Embryonic facial prominence (tissue), 1 donor: Measurements from ENCODE around the gene TRIM46.

ENCODE experiments used
- DNase-seq: peaks from one replicate; pipeline ENCODE4 v3.0.0-alpha.2; 2016; ENCODE audit errors: extremely low spot score

Gene TRIM46

DNA sequence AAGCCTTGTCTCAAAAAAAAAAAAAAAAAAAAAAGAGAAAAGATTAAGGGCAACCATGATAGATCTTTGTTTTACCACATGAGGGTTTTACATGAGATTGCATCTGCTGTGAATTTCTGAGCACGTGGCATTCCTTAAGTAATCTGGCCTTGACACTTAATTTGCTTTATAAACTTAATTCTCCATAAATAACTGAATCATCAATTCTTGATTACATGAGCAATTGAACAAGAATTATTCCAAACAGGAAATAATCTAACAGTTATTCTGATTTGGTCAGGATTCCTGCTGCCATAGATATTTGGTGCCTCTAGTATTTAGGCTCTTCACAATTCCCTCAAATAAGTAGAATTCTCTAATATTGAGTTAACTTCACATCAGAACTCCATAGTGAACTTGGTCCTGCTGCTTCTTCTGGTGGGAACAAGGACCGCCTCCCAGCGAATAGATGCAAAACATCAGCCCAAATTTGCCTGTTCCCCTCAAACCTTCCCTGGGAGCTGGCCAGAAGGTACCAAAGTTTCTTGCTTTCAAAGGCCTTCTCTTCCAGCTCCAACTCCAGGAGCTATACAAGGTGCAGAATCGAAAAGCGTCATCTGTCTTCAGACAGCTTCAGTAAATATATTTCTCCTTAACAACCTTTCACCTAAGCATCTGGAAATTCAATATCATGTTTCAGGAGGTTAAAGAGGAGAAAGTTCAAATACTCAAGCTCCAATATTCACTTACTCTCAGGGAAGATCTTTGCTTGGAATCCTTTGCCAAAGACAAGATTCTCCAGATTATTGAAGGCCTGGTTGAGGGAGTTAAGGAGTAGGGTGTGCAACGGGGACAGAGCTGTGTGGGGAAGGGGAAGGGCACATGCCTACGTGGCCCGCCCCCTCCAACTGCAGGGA, 1.6 kb upstream of the TRIM46 start:
- DNase-seq, result no peak

DNA sequence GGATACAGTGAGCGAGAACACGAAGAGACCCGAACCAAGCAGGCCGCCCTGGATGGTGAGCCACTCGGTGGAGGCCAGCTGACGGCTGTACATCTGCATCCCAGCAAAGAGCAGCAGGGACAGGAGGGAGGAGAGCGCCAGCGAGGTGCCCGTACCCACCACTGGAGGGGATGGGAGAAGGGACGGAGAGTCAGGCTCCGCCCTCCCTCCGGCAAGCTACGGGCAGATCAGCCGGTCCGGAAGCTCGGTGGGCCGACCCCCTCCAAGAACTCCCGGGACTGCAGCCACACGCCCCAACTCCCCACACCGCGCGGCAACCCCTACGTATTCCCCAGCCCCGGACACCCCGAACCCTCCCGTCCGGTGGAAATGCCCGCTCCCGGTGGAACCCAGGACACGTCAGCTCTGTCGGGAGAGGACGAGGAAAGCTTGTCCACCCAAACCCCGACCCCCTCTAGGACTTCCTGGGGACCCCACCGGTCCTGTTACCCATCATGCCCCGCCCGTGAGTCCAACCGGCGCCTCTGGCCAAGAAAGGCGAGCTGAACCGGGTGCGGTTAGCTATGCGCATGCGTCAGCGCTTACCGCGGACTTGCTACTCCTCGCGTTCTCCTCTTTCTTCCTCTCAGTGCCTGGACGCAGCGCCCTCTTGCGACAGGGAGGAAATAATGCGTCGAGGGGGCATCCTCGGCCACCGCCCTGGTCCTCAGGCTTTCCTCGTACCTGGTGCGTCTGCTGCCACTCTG, 744 bp upstream of the TRIM46 start, which contains the start of gene KRTCAP2:
TSS of gene KRTCAP2 (minus strand) at position 573 of the 746 bp plus-strand sequence. CDS start at position 493, 80 bp downstream.
- peak; percentile 95 for DNase-seq

DNA sequence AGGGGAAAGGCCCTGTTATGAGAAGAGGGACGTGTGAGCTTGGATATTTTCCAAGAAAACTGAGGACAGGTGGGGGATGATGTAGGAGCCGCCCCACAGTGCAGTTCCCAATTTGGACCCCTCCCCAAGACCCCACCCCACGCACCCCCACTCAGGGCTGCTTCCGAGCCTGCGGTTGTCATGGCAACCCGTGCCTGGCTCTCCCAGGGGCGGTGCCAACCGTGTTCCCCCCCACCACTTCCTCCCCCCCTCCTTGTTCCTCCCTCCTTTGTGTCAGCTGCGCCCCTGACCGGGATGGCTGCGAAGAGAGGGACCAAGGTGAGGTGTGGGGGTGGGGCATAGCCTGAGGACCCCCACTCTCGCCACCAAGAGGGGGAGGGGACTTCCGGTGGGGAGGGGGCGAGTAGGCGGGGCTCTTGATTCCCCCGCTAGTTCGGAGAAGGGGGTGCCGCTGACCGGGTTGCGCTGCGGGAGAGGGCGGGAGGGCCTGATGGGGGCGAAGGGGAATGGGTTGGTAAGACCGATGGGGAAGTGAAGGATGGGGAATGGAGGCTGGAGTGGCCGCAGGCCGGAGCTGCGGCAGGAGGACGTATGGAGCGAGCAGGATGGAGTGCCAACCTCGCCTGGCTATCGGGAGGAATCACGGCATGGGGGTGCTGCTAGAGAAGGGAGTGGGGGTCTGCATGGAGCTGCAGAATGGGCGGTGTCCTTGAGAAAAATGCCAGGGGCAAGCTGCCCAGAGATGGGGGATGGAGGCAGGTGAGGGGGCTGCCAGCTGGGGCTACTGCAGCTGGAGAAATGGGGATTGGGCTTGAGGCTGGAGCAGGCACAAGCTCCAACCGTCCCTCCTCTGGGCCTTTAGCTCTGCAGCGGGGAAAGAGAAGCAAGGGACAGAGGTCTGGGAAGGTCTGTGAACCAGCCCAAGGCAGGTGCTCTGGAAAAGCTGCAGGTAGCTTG, 953 bp downstream of the TRIM46 start:
- no peak for DNase-seq

DNA sequence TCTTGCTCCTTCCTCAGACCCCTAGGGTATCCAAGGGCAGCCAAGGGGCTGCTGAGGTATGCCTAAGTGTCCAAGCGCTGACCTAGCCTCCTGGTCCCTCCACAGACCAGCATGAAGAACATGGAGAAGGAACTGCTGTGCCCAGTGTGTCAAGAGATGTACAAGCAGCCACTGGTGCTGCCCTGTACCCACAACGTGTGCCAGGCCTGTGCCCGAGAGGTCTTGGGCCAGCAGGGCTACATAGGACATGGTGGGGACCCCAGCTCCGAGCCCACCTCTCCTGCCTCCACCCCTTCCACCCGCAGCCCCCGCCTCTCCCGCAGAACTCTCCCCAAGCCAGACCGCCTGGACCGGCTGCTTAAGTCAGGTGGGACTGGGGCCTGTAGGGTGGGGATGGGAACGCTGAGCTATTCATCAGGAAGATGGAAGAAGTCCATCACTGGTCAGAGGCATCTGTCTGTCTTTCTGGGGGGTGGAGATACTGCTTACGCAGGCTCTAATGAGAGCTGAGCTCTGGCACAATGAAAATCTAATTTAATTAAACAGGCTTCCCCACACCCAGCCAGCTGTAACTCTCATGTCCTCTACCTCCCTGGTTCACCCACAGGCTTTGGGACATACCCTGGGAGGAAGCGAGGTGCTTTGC, 1.8 kb downstream of the TRIM46 start:
- no peak for DNase-seq

DNA sequence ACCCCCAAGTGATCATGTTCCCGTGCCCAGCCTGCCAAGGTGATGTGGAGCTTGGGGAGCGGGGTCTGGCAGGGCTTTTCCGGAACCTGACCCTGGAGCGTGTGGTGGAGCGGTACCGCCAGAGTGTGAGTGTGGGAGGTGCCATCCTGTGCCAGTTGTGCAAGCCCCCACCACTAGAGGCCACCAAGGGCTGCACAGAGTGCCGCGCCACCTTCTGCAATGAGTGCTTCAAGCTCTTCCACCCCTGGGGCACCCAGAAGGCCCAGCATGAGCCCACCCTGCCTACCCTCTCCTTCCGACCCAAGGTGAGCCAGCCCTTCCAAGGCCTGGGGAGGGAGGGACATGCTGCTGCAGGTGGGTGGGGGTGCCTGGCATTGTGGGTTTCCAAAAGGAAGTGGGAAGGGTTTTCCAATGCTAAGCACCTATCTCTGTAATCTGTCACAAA, 2.3 kb downstream of the TRIM46 start:
- DNase-seq, result no peak

DNA sequence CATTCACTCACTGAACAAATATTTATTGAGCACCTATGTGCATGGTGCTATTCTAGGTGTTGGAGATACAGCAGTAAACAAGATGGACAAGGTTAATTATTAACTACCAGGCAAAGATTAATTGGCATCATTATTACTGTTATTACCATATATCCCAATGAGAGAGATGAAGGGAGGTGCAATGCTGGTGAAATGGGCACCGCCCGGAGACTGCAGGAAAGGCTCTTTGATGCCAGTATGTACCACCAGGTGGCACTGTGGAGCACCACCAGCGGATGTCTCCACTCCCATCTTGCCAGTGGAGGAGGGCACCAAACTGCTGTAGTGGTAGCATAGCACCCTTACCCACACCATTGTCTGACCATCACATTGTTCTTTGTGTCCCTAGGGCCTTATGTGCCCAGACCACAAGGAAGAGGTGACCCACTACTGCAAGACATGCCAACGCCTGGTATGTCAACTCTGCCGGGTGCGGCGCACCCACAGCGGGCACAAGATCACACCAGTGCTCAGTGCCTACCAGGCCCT, 3.0 kb downstream of the TRIM46 start:
- no peak for DNase-seq

DNA sequence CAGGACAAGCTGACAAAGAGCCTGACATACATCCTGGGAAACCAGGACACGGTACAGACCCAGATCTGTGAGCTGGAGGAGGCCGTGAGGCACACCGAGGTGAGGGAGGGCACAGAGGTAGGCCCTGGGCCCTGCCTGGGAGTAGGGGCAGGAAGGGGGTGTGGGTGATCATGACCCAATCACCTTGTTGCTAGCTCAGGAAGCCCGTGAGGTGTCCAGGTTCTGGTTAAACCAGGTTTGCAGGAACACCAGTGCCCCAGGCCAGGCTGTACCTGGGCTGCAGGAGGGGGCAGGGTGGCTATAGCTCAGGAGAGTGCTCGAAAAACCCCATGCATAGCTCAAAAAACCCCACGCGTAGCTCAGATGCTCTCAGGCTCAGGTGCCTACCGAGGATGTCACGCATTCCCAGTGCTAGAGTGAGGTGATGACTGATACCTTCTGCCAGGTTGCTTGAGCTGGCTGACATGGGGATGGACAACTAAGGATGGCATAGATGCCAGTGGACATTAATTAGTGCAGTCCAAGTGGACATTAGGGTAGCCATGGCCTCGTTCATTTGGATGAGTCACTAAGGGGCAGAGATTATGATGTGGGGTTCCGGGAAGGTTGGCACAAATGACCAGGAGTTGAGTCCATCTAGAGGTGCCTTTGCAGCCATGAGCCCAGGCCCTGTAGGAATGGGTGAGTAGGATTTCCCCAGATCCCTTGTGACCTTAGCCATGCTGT, 3.7 kb downstream of the TRIM46 start:
- no peak for DNase-seq

DNA sequence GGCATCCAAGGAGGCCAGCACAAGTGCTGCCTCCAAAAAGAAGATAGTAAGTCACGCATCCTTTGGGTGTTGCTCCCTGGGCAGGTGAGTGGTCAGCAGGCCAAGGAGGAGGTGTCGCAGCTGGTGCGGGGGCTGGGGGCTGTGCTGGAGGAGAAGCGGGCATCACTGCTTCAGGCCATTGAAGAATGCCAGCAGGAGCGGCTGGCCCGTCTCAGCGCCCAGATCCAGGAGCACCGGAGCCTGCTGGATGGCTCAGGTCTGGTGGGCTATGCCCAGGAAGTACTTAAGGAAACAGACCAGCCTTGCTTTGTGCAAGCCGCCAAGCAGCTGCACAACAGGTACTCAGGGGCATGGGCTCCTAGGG, 4.3 kb downstream of the TRIM46 start:
- no peak for DNase-seq

DNA sequence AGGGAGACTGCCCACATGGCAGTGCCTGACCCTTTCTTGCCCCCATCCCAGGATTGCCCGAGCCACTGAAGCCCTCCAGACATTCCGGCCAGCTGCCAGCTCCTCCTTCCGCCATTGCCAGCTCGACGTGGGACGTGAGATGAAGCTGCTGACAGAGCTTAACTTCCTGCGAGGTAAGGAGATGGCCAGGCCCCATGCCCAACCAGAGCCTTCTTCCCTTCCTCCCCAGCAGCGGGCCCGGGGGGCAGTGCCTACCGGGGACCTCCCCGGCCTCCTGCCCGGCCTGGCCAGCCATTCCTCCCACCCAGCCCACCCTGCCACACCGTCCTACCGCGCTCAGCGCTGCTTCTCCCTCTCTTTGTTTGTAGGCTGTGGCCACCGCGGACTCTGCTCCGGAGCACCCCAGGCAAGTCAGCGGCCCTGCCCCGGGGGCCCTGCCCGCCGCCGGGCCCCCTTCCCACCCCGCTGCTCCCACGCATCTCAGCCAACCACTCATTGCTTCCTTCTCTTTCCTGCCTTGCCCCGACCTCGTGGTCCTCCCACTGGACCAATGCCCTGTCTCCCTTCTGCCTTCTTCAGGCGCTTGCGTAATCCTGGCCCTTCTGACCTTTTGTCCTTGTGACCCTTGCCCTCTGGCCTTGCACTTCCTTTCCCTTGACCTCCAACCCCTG, 4.9 kb downstream of the TRIM46 start:
- no peak for DNase-seq

DNA sequence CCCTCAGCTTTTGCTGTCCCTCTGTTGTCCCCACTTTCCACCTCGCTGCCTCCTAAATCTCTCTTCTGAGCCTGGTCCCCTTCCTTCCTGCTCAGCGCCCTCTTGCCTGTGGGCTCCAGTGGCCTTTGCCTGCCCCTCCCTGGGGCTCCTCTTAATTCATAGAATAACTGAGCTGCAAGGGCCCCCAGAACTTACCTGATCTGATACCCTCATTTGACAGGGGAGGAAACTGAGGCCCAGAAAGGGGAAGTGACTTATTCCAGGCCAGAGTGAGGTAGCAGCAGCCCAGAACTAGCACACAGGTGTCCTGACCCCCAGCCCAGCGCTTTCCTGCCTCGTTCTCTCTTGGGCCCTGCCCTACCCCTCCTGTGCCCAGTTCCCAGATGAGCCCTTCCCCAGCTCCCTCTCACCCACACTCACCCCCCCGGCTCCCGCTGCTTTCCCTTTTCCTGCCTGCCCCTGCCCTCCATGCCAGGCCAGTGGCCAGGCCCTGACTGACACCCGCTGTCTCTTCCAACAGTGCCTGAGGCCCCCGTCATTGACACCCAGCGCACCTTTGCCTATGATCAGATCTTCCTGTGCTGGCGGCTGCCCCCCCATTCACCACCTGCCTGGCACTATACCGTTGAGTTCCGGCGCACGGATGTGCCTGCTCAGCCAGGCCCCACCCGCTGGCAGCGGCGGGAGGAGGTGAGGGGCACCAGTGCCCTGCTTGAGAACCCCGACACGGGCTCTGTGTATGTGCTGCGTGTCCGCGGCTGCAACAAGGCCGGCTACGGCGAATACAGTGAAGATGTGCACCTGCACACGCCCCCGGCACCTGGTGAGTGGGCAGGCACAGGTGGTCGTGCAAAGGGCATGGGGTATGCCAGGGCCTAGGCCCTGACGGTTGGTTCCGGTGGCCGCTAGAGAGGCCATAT, 5.7 kb downstream of the TRIM46 start:
- DNase-seq, result no peak

DNA sequence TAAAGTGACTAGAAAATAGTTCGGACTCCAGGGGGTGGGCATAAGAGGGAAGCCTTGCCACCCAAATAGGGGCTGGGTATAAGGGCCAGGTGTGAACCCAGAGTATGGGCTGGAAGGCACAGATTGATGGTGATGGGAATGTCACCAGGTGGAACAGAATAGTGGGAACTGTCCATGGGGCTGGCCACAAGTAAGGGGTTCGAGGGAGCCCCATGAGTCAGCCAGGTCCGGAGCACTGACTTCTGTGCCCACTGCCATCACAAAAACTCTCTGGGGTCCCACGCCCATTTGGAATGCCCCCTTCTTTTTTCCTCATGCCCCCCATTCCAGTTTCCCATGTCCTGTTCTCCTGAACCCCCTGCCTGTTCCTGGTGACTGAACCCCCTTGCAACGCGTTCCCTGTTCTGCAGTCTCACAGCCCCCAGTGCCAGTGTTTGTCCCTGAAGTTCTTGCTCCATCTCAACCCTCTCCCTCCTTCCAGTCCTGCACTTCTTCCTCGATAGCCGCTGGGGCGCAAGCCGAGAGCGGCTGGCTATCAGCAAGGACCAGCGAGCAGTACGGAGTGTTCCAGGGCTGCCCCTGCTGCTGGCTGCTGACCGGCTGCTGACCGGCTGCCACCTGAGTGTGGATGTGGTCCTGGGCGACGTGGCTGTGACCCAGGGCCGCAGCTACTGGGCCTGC, 7.9 kb downstream of the TRIM46 start:
- no peak for DNase-seq

DNA sequence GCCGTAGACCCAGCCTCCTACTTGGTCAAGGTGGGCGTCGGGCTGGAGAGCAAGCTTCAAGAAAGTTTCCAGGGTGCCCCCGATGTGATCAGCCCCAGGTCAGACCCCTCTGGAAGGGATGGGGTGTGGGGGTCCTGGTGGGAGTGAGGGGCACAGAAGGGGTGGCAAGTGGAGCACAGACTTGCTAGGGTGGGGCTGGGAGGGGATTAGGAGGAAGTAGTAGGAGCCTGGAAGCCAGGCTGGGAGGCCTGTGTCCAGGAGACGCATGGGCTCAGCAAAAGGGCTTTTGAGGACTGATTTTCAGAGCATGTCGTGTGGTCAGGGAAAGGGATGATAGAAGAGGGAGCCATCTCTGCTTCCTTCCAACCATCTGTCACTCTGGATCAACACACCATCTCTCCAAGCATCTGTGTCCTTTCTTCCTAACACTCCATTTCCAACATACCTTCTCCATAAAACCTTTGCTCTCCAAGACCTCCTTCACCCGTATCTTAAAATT, 8.5 kb downstream of the TRIM46 start:
- no peak for DNase-seq

DNA sequence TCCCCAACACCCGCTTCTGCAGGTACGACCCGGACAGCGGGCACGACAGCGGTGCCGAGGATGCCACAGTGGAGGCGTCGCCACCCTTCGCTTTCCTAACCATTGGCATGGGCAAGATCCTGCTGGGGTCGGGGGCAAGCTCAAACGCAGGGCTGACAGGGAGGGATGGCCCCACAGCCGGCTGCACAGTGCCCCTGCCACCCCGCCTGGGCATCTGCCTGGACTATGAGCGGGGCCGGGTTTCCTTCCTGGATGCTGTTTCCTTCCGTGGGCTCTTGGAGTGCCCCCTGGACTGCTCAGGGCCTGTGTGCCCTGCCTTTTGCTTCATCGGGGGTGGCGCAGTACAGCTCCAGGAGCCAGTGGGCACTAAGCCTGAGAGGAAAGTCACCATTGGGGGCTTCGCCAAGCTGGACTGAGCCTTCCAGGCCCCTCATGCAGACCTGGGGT, 10.1 kb downstream of the TRIM46 start:
- DNase-seq, result no peak

DNA sequence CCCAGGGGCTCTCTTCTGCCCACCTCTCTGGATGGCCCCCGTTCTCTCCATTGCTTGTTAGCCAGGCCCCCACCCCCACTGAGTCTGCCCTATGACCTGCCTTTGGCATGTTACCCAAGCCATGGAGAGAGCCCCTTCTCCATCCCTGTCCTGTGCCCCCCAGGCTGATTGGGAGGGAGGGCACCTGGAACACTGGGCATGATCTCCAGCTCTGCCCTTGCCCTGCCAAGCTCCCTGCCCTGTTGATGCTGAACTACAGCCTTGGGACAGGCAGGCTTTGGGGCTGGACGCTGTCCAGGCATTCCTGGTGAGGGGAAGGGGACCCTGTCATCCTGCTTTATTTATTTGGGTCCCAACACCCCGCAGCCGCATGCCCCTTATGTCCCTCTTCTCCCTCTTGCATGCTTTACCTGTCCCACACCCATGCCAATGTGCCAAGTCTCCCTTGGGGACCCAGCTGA, 10.7 kb downstream of the TRIM46 start:
- DNase-seq, result no peak

DNA sequence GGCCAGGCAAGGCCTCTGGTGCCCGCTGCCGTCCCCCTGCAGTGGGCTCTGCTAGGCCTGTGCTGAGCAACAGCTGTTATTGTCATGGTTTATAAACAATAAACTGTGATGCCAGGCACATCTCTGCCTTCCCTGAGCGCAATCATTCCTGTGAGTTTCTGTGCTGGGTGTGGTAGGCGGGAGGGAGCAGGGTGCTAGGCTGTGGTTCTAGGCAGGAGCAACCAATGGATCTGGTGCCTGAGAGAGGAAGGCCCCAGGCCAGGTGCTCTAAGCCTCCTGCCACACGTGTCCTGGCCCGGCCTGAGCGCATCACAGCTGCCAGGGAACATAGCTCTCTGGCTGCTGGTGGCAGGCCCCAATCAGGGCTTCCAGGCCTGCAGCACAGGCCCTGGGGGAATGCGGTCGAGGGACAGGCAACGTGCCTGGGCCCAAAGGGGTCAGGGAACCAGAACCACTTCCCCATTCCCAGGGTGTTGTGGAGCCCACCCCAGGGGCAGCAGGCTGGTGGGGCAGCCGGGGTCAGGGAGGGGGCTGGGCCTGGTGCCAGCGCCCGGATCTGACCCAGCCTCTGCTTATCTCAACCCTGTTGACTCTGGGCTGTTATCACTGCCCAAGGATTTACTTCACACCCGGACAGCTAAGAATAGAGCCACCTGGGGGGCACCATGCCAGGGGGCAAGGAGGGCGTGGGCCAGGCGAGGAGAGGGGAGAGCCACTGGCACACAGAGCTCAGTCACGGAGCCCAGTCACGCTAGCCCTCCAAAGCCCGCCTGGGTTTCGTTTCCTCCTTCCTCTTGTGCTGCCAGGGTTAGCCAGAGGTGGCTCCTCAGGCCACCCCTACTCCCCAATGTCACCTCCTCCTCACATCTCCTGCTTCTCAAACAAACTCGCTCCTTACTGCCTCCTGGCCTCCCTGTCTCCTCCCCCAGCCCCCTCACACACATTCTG, 11.5 kb downstream of the TRIM46 start:
- no peak for DNase-seq

DNA sequence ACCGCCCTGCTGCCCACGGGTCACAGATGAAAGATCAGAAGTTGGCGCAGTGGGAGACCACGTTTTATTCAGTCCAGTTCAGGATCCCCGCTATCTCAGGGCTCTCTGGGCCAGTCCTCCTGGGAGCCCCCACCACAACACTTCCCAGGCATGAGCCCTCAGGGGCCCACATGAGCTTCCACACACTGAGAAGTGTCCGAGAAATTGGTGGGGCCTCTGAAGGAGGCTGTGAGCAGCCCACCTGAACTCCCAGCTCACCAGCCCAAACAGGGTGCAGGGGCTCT, 12.1 kb downstream of the TRIM46 start:
- DNase-seq, result no peak
